ENCODE data around the gene METTL3. TPM values are rescaled to one million over a fixed set of nuclear protein-coding genes. Genes with fewer than 3 reads are reported as not detected.

METTL3 gene
- total and polyA plus RNA-seq, 2 experiments from 2014 or later, result 59.7 to 69.2 TPM

- peak within 1 kb of the TSS; percentile 97 for H3K27ac ChIP-seq
- H3K9me3 ChIP-seq (ENCODE audit: low read depth), result no peaks in the 10 kb centered on the region
- peaks cover 7% of the 10 kb centered on the region for H3K36me3 ChIP-seq
- H3K4me3 ChIP-seq, result peak within 1 kb of the TSS; percentile 83
- no peaks in the 10 kb centered on the region for H3K27me3 ChIP-seq
- DNase-seq (ENCODE audit: low read depth in 1 of 2, low spot score in 1 of 2), result peak; percentile 100
- H3K4me1 ChIP-seq (ENCODE audit: low read depth), result peaks cover 7% of the 10 kb centered on the region
- TF ChIP-seq CTCF (IDR thresholded peaks at IDR 0.05; ENCODE audit: low read depth, low read length), result peak; percentile 60
Measured at GRCh38 chr14:21455912-21456667, 55.0 kb downstream of the METTL3 start, which contains the start of gene CHD8. Gene CHD8 (minus strand): TSS chr14:21456123. CDS start chr14:21431643, 24,480 bp downstream.

- no peaks in the 10 kb centered on the region for H3K9me3 ChIP-seq (ENCODE audit: low read depth)
- peaks cover 7% of the 10 kb centered on the region for H3K4me1 ChIP-seq (ENCODE audit: low read depth)
- no peak for TF ChIP-seq CTCF (IDR thresholded peaks at IDR 0.05; ENCODE audit: low read depth, low read length)
- no peaks in the 10 kb centered on the region for H3K27me3 ChIP-seq
- peaks cover 3% of the 10 kb centered on the region for H3K36me3 ChIP-seq
- peak overlapping the region; percentile 87 for H3K27ac ChIP-seq
- H3K4me3 ChIP-seq, result peak overlapping the region; percentile 83
- DNase-seq (ENCODE audit: low read depth in 1 of 2, low spot score in 1 of 2), result peak in 1 of 2 donors; percentile 34
Measured at GRCh38 chr14:21455592-21455911, 55.6 kb downstream of the METTL3 start.

- no peak for TF ChIP-seq CTCF (IDR thresholded peaks at IDR 0.05; ENCODE audit: low read depth, low read length)
- H3K36me3 ChIP-seq, result peaks cover 3% of the 10 kb centered on the region
- H3K27ac ChIP-seq, result peak overlapping the region; percentile 87
- DNase-seq (ENCODE audit: low read depth in 1 of 2, low spot score in 1 of 2), result no peak
- peaks cover 7% of the 10 kb centered on the region for H3K4me1 ChIP-seq (ENCODE audit: low read depth)
- no peaks in the 10 kb centered on the region for H3K27me3 ChIP-seq
- H3K9me3 ChIP-seq (ENCODE audit: low read depth), result no peaks in the 10 kb centered on the region
- H3K4me3 ChIP-seq, result peak overlapping the region; percentile 83
Measured at GRCh38 chr14:21454843-21455544, 56.1 kb downstream of the METTL3 start.

GRCh38 chr14:21449899-21450216, 61.3 kb downstream of the METTL3 start:
- Histone ChIP-seq H3K36me3 (no peaks in the 10 kb centered on the region), H3K27ac (no peak overlapping the region), H3K9me3 (ENCODE audit: low read depth) (no peaks in the 10 kb centered on the region), H3K27me3 (no peaks in the 10 kb centered on the region), H3K4me3 (no peak overlapping the region), H3K4me1 (ENCODE audit: low read depth) (peaks cover 5% of the 10 kb centered on the region)
- no peak for TF ChIP-seq CTCF (IDR thresholded peaks at IDR 0.05; ENCODE audit: low read depth, low read length)
- no peak for DNase-seq (ENCODE audit: low read depth in 1 of 2, low spot score in 1 of 2)

Other genes with a start within 250 kb of the METTL3 start
- gene HNRNPC, start 241.9 kb downstream of the METTL3 start, total RNA-seq, result 564 and 928 TPM in 2 replicates
- 650 and 986 TPM in 2 replicates for gene HNRNPC, start 241.9 kb downstream of the METTL3 start, polyA plus RNA-seq
- 0.14 TPM in 1 of 2 replicates, not detected in the other for gene RPGRIP1, start 231.3 kb downstream of the METTL3 start, total RNA-seq
- gene RPGRIP1, start 231.3 kb downstream of the METTL3 start, polyA plus RNA-seq, result 0.31 TPM in 1 of 2 replicates, not detected in the other
- 42.5 and 61.2 TPM in 2 replicates for gene SUPT16H, start 127.3 kb downstream of the METTL3 start, total RNA-seq
- 61.7 and 86.0 TPM in 2 replicates for gene SUPT16H, start 127.3 kb downstream of the METTL3 start, polyA plus RNA-seq
- 59.2 and 71.4 TPM in 2 replicates for gene CHD8, start 55.2 kb downstream of the METTL3 start, total RNA-seq
- gene CHD8, start 55.2 kb downstream of the METTL3 start, polyA plus RNA-seq, result 25.2 and 36.7 TPM in 2 replicates
- 28.5 and 29.7 TPM in 2 replicates for gene RAB2B, start 34.4 kb downstream of the METTL3 start, total RNA-seq
- 17.8 and 28.5 TPM in 2 replicates for gene RAB2B, start 34.4 kb downstream of the METTL3 start, polyA plus RNA-seq
- 34.3 and 37.8 TPM in 2 replicates for gene TOX4, start 34.1 kb downstream of the METTL3 start, total RNA-seq
- gene TOX4, start 34.1 kb downstream of the METTL3 start, polyA plus RNA-seq, result 42.3 and 45.2 TPM in 2 replicates
- gene SALL2, start 15.0 kb upstream of the METTL3 start, total RNA-seq, result 56.8 and 74.6 TPM in 2 replicates
- 32.5 and 39.8 TPM in 2 replicates for gene SALL2, start 15.0 kb upstream of the METTL3 start, polyA plus RNA-seq
- gene OR10G3, start 68.7 kb upstream of the METTL3 start, total RNA-seq, result not detected in 2 replicates
- not detected in 2 replicates for gene OR10G3, start 68.7 kb upstream of the METTL3 start, polyA plus RNA-seq
- not detected in 2 replicates for gene OR10G2, start 123.6 kb upstream of the METTL3 start, total RNA-seq
- not detected in 2 replicates for gene OR10G2, start 123.6 kb upstream of the METTL3 start, polyA plus RNA-seq
- not detected in 2 replicates for gene OR4E2, start 142.5 kb upstream of the METTL3 start, total RNA-seq
- gene OR4E2, start 142.5 kb upstream of the METTL3 start, polyA plus RNA-seq, result not detected in 2 replicates
- not detected in 2 replicates for gene OR4E1, start 162.5 kb upstream of the METTL3 start, total RNA-seq
- not detected in 2 replicates for gene OR4E1, start 162.5 kb upstream of the METTL3 start, polyA plus RNA-seq